MM.1S (cell line): ENCODE measurements around the gene ADAMTS9.
A peak's percentile ranks its signal among the peaks of the same experiment; 100 is the strongest.

ENCODE experiments used
- DNase-seq: peaks from one replicate; pipeline ENCODE4 v3.0.0-alpha.2; 2015
- H2AFZ ChIP-seq: fragments of 300-600 bp; sonication (generic); 2 replicates; pipeline ENCODE4 v1.6.0; 2016; ENCODE audit warnings: antibody characterized with exemption, low read length
- H3F3A ChIP-seq: fragments of 300-600 bp; sonication (generic); 2 replicates; pipeline ENCODE4 v1.6.1; 2016; ENCODE audit warnings: mild to moderate bottlenecking, antibody characterized with exemption, low read length, moderate library complexity, mixed read lengths; ENCODE audit not compliant: insufficient read depth
- H3K27ac ChIP-seq: fragments of 300-600 bp; sonication (generic); 2 replicates; pipeline ENCODE4 v1.5.1; 2016; ENCODE audit warnings: mild to moderate bottlenecking, low read length
- H3K27me3 ChIP-seq: fragments of 300-600 bp; sonication (generic); replicated peaks from 2 replicates; pipeline ENCODE4 v1.6.0; 2016; ENCODE audit warnings: low read length; ENCODE audit not compliant: insufficient read depth
- H3K36me3 ChIP-seq: fragments of 300-600 bp; sonication (generic); replicated peaks from 2 replicates; pipeline ENCODE4 v1.6.1; 2016; ENCODE audit warnings: mild to moderate bottlenecking, low read length, mixed read lengths; ENCODE audit not compliant: insufficient read depth
- H3K4me1 ChIP-seq: fragments of 300-600 bp; sonication (generic); 2 replicates; pipeline ENCODE4 v1.6.1; 2016; ENCODE audit warnings: low read length, mixed read lengths
- H3K4me2 ChIP-seq: fragments of 300-600 bp; sonication (generic); 2 replicates; pipeline ENCODE4 v1.6.0; 2016; ENCODE audit warnings: low read depth, low read length
- H3K4me3 ChIP-seq: fragments of 300-600 bp; sonication (generic); 2 replicates; pipeline ENCODE4 v1.5.1; 2016; ENCODE audit warnings: low read length, mixed read lengths
- H3K79me2 ChIP-seq: fragments of 300-600 bp; sonication (generic); 2 replicates; pipeline ENCODE4 v1.6.1; 2016; ENCODE audit warnings: mixed run types, low read length, mixed read lengths
- H3K9ac ChIP-seq: fragments of 300-600 bp; sonication (generic); 2 replicates; pipeline ENCODE4 v1.6.1; 2016; ENCODE audit warnings: low read length, mixed read lengths
- H3K9me2 ChIP-seq: fragments of 300-600 bp; sonication (generic); replicated peaks from 2 replicates; pipeline ENCODE4 v1.6.1; 2016; ENCODE audit warnings: mild to moderate bottlenecking, low read length, mixed read lengths; ENCODE audit not compliant: insufficient read depth
- H3K9me3 ChIP-seq: fragments of 300-600 bp; sonication (generic); replicated peaks from 2 replicates; pipeline ENCODE4 v1.6.1; 2016; ENCODE audit warnings: mild to moderate bottlenecking, low read length, mixed read lengths; ENCODE audit not compliant: insufficient read depth
- H4K20me1 ChIP-seq: fragments of 300-600 bp; sonication (generic); 2 replicates; pipeline ENCODE4 v1.6.1; 2016; ENCODE audit warnings: mild to moderate bottlenecking, low read length, moderate library complexity, mixed read lengths; ENCODE audit not compliant: insufficient read depth
- CTCF ChIP-seq: fragments of 300-600 bp; sonication (generic); IDR thresholded peaks from 2 replicates; pipeline ENCODE4 v1.5.1; 2016; ENCODE audit warnings: antibody characterized with exemption, low read length, mixed read lengths
- EZH2 ChIP-seq: fragments of 300-600 bp; sonication (generic); optimal IDR thresholded peaks from 2 replicates; pipeline ENCODE3; 2017; ENCODE audit warnings: low read depth, mild to moderate bottlenecking, antibody characterized with exemption, low read length, mixed read lengths
- EZH2phosphoT487 ChIP-seq: fragments of 300-600 bp; sonication (generic); IDR thresholded peaks from 2 replicates; pipeline ENCODE4 v1.6.1; 2018; ENCODE audit warnings: antibody characterized with exemption, low read length

ADAMTS9 gene

GRCh38 chr3:64496786-64497490, 190.9 kb downstream of the ADAMTS9 start:
- H3K9me2 ChIP-seq: no peaks in the 10 kb centered on the region
- H2AFZ ChIP-seq: no peak overlapping the region
- H3K9me3 ChIP-seq: no peaks in the 10 kb centered on the region
- peaks cover 8% of the 10 kb centered on the region; the same call in 1 of the 2 replicates for H3F3A ChIP-seq
- H3K36me3 ChIP-seq: no peaks in the 10 kb centered on the region
- H3K4me3 ChIP-seq: no peak overlapping the region
- TF ChIP-seq EZH2phosphoT487 (no peak), EZH2 (no peak), CTCF (no peak)
- H3K27me3 ChIP-seq: no peaks in the 10 kb centered on the region
- DNase-seq: no peak
- peaks cover 17% of the 10 kb centered on the region for H3K4me1 ChIP-seq
- no peak overlapping the region for H3K4me2 ChIP-seq
- no peak overlapping the region for H3K9ac ChIP-seq
- no peaks in the 10 kb centered on the region for H4K20me1 ChIP-seq
- H3K27ac ChIP-seq: no peak overlapping the region
- no peaks in the 10 kb centered on the region for H3K79me2 ChIP-seq

DNA sequence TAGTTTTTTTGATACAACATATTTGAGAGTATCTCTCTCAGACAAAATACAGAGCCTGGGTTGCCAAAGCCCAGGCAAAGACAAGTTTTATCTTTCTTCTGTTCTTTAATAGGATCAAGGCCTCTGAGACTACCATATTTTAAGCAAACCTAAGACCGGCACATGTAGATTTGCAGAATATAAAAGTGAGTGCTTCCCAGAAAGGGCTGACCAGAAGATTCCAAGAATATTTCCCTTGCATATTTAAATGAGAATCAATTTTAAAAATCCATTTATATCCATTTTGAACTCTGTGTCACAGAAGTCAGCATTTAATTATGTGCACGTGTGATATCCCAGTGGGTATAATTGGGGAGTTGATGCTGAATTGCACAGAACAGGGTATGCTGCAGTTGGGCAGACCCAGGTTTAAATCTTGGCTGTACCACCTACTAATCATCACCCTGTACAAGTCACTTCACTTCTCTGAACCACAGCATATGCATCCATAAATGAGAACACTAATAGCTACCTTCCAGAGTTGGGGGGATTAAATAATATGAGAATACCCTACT, 191.9 kb downstream of the ADAMTS9 start:
- Histone ChIP-seq H3F3A (peaks cover 8% of the 10 kb centered on the region; the same call in 1 of the 2 replicates), H3K9ac (no peak overlapping the region), H3K79me2 (no peaks in the 10 kb centered on the region), H2AFZ (peak overlapping the region; percentile 55), H3K27me3 (no peaks in the 10 kb centered on the region), H3K9me2 (no peaks in the 10 kb centered on the region), H3K4me1 (peaks cover 17% of the 10 kb centered on the region), H3K9me3 (no peaks in the 10 kb centered on the region), H4K20me1 (no peaks in the 10 kb centered on the region), H3K36me3 (no peaks in the 10 kb centered on the region), H3K4me3 (no peak overlapping the region), H3K27ac (peak overlapping the region; percentile 29; the same call in 1 of the 2 replicates), H3K4me2 (peak overlapping the region; percentile 22; the same call in 1 of the 2 replicates)
- no peak for TF ChIP-seq CTCF
- DNase-seq: no peak

GRCh38 chr3:64495121-64495780, 192.5 kb downstream of the ADAMTS9 start:
- peaks cover 17% of the 10 kb centered on the region for H3K4me1 ChIP-seq
- peak overlapping the region; percentile 29; the same call in 1 of the 2 replicates for H3K27ac ChIP-seq
- TF ChIP-seq EZH2 (no peak), EZH2phosphoT487 (no peak), CTCF (no peak)
- H3K9ac ChIP-seq: no peak overlapping the region
- no peaks in the 10 kb centered on the region for H4K20me1 ChIP-seq
- H3K79me2 ChIP-seq: no peaks in the 10 kb centered on the region
- H3K27me3 ChIP-seq: no peaks in the 10 kb centered on the region
- H3K9me2 ChIP-seq: no peaks in the 10 kb centered on the region
- DNase-seq: peak; percentile 76
- H3K36me3 ChIP-seq: no peaks in the 10 kb centered on the region
- peaks cover 8% of the 10 kb centered on the region; the same call in 1 of the 2 replicates for H3F3A ChIP-seq
- H3K4me2 ChIP-seq: peak overlapping the region; percentile 22; the same call in 1 of the 2 replicates
- no peaks in the 10 kb centered on the region for H3K9me3 ChIP-seq
- no peak overlapping the region for H3K4me3 ChIP-seq
- peak overlapping the region; percentile 55 for H2AFZ ChIP-seq
